Breast epithelium (tissue), 3 donors: ENCODE results near the gene PLVAP.

Source experiments
- CTCF ChIP-seq, 3 donors: fragments of 450-650 bp; IDR thresholded peaks; one replicate each; pipeline ENCODE4 v1.5.1; 2016 to 2017; ENCODE audit warnings: antibody characterized with exemption in 3 of 3, mild to moderate bottlenecking in 3 of 3, moderate library complexity in 3 of 3
- POLR2A ChIP-seq: fragments of 450-650 bp; IDR thresholded peaks from one replicate; pipeline ENCODE4 v1.6.1; 2016; ENCODE audit warnings: antibody characterized with exemption, mild to moderate bottlenecking, moderate library complexity

- TF ChIP-seq POLR2A (no peak), CTCF (IDR thresholded peaks at IDR 0.05) (no peak)
Observed at GRCh38 chr19:17333611-17334413, 43.3 kb downstream of the PLVAP start.
